ENCODE data around the gene EFCAB13. TPM values are rescaled to one million over a fixed set of nuclear protein-coding genes. Genes with fewer than 3 reads are reported as not detected.
"Not testable (repeated sequence)": the region's sequence is repeated elsewhere in the genome, so short reads cannot be mapped to it uniquely, and the experiment has no call there.

Gene EFCAB13
- polyA plus RNA-seq, 10 donors, result 1.9 to 8.5 (median 3.8) TPM

- peak; percentile 36 to 88 (median 63) for DNase-seq
These were observed 667 bp downstream of the EFCAB13 start for GRCh38 chr17:47324224-47325020.

GRCh38 chr17:47325176-47325575 is 1.4 kb downstream of the EFCAB13 start:
- DNase-seq, result no peak

- DNase-seq, result no peak
These were observed 6.8 kb downstream of the EFCAB13 start for GRCh38 chr17:47330548-47330947.

GRCh38 chr17:47332287-47332686 is 8.5 kb downstream of the EFCAB13 start:
- DNase-seq, result no peak

GRCh38 chr17:47335101-47335936 is 11.6 kb downstream of the EFCAB13 start:
- no peak for DNase-seq

- DNase-seq, result no peak
These were observed 14.3 kb downstream of the EFCAB13 start for GRCh38 chr17:47338026-47338425.

GRCh38 chr17:47352848-47353247 is 29.1 kb downstream of the EFCAB13 start:
- DNase-seq, result no peak

- no peak for DNase-seq
These were observed 34.9 kb downstream of the EFCAB13 start for GRCh38 chr17:47358652-47359051.

- no peak for DNase-seq
These were observed 39.4 kb downstream of the EFCAB13 start for GRCh38 chr17:47363171-47363570.

GRCh38 chr17:47367257-47367656 is 43.5 kb downstream of the EFCAB13 start:
- no peak for DNase-seq

- peak in 1 of 3 donors; percentile 4 for DNase-seq
These were observed 44.5 kb downstream of the EFCAB13 start for GRCh38 chr17:47368262-47368661.

- DNase-seq, result not testable (repeated sequence)
These were observed 47.1 kb downstream of the EFCAB13 start for GRCh38 chr17:47370899-47371298.

- no peak for DNase-seq
These were observed 49.2 kb downstream of the EFCAB13 start for GRCh38 chr17:47373002-47373401.

GRCh38 chr17:47376247-47376646 is 52.5 kb downstream of the EFCAB13 start:
- DNase-seq, result no peak

GRCh38 chr17:47388825-47389224 is 65.1 kb downstream of the EFCAB13 start:
- no peak for DNase-seq

- DNase-seq, result not testable (repeated sequence)
These were observed 73.9 kb downstream of the EFCAB13 start for GRCh38 chr17:47397532-47398128.

- no peak for DNase-seq
These were observed 76.6 kb downstream of the EFCAB13 start for GRCh38 chr17:47400333-47400732.

GRCh38 chr17:47401100-47401499 is 77.3 kb downstream of the EFCAB13 start:
- no peak for DNase-seq

GRCh38 chr17:47404006-47404405 is 80.3 kb downstream of the EFCAB13 start:
- DNase-seq, result no peak

GRCh38 chr17:47404875-47405274 is 81.1 kb downstream of the EFCAB13 start:
- DNase-seq, result no peak

GRCh38 chr17:47413872-47414271 is 90.1 kb downstream of the EFCAB13 start:
- DNase-seq, result no peak

- DNase-seq, result no peak
These were observed 90.9 kb downstream of the EFCAB13 start for GRCh38 chr17:47414612-47415011.

All from muscle of back (tissue), 11 donors.